HG02885 (cell line): ENCODE measurements around the gene ASAP2.

ENCODE experiments used
- ATAC-seq: cut with Tn5 transposase; IDR thresholded peaks from one replicate; pipeline ENCODE4 v1.9.1; 2021; ENCODE audit warnings: mild to moderate bottlenecking; ENCODE audit not compliant: unreplicated experiment, poor library complexity

ASAP2 gene

GRCh38 chr2:9269695-9270360, 63.2 kb downstream of the ASAP2 start:
- ATAC-seq: no peak

DNA sequence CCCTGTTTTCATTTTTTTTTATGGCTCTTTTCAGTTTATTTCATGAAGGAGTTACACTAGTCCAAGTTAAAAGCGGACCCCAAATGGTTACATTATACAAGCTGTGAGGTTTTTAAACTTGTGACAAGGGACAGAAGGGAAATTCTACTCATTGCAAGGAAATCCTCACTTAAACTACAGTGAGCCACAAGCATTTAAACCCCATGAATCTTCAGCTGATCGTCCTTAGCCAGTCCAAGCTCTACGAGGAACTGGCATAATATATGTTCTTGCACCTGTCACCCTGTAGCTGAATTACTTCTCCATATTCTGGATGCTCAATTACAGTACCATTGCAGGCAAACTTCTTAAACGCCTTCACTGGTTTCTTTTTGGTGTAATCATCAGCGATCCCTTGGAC, 64.5 kb downstream of the ASAP2 start:
- no peak for ATAC-seq

DNA sequence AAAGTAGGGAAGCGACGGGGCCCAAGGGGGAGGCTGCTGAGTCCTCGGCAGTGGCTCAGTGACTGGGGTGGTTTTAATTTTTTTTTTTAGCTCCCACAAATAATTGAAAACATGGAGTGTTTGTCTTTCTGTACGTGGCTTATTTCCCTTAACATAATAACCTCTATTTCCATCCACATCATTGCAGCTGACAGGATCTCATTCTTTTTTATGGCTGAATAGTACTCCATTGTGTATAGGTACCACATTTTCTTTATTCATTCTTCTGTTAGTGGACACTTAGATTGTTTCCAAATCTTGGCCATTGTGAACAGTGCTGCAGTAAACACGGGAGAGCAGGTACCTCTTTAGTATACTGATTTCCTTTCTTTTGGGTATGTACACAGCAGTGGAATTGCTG, 65.1 kb downstream of the ASAP2 start:
- no peak for ATAC-seq

GRCh38 chr2:9273486-9274130, 67.0 kb downstream of the ASAP2 start:
- no peak for ATAC-seq

DNA sequence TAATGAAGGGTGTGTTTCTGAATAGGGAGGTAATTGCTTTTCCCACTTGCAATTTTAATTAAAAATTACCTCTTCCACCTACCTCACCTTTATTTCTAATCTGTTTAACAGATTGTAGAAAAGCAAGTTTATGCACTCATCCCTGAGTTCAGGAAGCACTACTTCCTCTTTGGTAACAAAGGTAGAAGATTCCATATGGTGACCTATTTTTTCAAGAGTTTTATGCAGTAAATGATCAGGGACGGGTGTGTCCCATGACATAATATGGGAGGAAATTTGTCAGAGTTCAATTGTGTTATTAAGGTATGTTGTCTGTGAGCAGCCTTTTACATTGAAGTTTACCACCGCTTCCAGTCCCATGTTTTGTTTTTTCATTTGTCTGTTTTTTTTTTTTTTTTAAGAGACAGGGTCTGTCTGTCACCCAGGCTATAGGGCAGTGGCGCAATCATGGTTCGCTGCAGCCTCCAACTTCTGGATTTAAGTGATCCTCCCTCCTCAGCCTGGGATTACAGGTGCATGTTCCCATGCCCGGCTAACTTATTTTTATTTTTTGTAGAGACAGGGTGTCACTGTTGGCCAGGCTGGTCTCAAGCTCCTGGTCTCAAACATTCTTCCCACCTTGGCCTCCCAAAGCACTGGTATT, 68.2 kb downstream of the ASAP2 start:
- ATAC-seq: no peak

DNA sequence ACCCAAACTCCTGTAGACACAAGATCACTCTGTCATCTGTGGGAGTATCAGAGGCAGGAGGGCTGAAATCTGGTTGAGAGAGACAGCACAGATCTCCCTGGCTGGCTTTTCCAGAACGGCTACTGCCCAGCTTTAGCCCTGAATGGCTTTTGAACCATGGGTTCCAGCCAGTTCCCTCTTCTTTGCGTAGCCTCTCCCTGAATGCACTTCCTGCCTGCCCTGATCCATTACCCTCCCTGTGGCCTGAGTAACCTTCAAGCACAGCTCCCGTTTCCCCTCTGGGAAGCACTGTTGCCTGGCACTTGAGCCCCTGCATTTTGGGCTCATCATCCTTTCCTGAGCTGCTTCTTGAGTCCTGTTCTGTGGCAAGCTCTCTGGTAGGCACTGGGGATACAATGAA, 68.8 kb downstream of the ASAP2 start:
- no peak for ATAC-seq

DNA sequence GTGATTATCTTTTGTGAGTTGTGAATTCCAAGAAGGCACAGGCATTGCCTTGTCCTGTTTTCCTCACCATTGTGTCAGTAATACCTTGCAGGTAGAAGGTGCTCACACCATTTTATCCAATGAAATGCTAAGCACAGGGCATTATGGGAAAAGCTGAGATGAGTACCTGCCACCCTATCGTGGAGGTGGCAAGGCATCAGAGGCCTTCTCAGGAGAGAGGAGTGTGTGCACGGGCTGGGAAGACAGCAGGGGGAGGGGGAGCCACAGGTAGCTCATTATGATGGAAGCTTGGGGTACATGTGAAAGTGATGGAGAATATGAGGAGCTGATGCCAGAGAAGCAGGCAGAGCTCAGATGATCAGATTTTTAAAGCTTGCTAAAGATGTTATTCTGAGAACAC, 69.5 kb downstream of the ASAP2 start:
- no peak for ATAC-seq

GRCh38 chr2:9276901-9277451, 70.4 kb downstream of the ASAP2 start:
- ATAC-seq: no peak

DNA sequence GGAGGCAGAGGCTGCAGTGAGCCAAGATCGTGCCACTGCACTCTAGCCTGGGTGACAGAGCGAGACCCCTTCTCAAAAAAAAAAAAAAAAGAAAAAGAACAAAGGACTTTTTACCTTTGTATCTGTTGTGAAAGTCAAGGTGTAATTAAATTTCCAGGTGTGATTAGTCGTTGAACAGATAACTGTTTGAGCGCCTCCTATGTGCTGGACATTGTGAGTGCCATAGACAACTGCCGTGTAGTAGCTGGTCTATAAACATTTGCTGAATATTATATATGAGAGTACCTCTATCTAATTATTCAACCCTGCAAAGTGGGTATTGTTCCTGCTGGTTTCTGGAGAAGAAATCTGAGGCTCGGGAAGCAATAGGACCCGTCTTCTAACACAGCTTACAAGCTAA, 71.8 kb downstream of the ASAP2 start:
- ATAC-seq: no peak

- no peak for ATAC-seq
Observed at GRCh38 chr2:9279426-9279825, 72.8 kb downstream of the ASAP2 start.

DNA sequence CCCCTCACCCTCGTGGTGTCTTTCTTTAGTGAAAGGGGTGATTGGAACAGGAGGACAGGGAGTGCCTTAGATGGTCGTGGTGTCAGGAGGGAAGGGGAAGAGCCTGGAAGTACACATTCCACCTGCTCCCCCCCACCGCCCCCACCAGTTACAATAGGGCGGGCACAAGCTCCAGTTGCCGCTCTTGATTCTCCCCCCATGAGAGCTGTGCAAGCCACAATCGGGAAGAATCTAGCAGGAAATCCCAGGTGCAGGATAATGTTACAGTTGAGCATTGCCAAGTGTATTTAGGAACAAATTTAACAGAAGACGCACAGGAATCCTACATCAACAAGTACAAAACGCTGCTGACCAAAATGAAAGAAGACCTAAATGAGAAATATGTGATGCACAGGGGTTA, 73.6 kb downstream of the ASAP2 start:
- ATAC-seq: no peak

- ATAC-seq: no peak
Observed at GRCh38 chr2:9281145-9281544, 74.5 kb downstream of the ASAP2 start.

DNA sequence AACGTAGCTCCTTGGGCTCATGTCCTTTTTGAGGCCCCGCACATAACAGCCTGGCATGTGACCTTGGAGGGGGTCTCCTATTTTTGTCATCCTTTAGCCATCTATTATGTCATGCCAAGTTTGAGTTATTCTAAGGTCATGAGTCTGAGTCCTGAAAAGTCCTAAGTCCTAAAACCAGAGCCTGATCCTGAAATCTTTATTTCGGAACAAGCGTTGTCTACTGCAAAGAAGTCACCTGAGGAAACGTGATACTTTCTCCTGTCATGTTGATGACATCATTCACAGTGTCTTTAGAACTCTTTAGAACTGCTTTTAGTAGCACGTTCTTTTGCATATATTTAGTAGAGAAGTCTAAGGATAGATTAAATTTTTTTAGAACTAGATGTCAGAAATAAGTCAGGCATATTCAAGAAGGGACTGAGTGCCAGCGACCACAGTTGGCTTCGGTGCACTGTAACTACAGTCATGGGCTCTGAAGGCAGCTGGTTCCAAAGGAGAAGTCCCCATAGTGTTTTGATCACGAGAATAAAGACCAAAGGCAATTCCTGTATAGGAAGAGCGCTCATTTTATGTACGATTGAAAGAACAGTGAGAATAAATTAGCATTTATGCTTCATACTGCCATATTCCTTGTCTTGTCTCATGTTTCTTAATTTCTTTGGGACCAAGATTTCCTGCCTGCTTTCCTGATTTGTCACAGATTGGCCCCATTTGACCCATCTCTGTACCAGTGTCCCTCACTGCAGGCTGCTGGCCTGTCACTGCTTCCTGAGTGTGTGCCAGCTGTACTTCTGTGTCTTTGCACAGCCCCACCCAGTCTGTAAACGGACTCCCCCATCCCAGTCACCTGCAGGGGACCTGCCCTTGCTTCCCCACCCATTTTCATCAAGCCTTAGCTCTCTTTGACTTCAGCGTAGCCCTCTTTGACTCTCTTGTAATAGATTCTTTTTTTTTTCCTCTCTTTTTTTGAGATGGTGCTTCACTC, 75.8 kb downstream of the ASAP2 start:
- ATAC-seq: no peak

DNA sequence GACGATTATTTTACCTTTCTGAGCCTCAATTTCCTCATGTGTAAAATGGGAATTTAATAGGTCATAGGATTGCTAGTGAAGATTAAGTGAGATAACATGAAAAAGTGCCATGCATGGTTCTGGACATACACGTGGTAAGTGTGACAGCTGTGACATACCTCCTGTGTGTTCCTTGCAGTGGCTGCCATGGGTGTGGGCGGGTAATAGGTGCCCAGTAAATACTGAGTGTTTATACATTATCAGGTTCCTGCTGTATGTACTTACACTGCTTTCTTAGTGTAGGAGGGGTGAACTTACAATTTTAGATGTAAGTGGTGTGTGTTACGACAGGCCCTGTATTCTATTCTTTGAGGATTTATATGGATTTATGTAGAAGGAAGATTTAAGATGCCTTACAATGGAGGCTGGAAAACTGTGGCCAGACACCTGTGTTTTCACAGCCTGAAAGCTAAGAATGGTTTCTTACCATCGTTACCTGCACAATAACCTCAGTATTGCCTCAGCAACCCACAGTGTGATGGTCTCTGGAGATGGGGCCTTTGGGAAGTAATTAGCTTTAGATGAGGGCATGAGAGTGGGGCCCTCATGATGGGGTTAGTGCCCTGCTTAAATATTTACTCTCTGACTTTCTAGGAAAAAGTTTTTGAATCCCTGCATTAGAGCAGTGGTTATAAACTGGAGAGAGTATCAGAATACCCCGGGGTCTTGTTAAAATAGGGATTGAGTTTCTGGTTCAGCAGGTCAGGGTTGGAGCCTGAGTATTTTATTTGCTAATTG, 78.1 kb downstream of the ASAP2 start:
- no peak for ATAC-seq

DNA sequence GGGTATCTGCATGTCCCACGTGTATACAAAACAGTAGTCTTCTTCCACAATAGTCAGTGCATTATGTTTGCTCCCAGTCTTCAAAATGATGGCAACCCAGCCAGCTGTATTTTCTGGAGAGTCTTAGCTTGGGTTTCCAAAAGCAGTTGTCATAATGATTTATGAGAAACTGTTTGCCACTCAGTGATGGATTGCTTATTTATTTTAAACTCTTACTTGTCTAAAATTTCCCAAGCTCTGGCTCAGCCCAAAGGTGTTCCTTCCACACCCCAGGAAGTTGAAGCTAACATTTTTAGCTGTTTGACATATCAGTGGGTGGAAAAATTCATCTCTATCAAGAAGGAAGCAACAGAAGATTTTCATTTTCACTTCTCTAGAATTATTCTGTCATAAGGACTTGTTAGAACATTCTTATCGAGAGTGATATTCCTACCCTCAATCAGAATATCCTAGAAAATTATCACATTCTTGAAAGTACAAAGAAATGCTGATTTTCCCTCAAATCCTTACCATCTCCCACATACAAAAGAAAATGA, 78.8 kb downstream of the ASAP2 start:
- no peak for ATAC-seq

DNA sequence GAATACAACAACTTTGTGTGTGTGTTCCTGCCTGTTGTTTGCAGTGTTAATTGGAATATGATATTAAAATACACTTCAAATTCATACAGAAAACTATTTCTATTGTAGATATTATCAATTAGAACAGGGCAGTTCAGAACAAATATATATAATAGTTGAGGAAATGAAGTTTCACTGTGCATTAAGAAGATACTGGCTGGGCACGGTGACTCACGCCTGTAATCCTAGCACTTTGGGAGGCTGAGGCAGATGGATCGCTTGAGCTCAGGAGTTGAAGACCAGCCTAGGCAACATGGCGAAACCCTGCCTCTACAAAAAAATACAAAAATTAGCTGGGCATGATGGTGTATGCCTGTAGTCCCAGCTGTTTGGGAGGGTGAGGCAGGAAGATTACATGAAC, 79.3 kb downstream of the ASAP2 start:
- ATAC-seq: no peak

DNA sequence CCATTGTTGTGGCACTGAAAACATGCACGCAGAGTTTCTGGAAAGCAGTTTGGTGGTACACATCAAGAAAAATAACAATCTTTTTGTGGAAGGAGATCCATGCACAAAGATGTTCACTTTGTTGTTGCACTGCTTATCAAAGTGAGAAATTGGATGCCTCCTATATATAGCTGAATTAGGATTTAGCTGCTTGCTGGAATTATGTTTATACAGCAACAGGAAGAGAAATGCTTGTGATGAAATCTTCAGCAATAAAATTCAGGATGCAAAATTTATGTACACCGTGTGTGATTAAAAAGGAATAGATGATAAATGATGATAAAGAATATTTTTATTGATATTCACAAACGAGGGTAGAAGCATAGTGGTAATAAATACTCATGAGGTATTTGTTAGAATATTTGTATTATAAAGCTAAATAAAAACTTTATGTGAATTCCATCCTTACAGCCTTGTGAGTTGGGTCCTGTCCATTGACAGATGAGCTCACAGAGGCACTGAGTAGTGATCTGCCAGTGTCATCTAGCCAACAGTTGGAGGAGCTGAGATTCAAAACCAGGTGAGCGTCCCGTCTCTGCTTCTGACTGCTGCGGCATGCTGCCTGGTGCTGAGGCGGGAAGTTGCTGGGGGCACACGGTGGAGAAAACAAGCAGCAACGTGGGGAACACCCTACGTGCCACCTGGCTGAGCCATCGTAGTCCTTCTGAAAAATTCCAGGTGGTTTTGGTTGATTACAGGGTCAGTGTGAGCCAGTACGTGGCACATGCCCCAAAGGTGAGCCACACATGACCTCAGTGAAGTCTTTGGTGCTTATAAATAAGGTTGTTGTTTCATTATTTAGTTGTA, 80.2 kb downstream of the ASAP2 start:
- ATAC-seq: no peak

DNA sequence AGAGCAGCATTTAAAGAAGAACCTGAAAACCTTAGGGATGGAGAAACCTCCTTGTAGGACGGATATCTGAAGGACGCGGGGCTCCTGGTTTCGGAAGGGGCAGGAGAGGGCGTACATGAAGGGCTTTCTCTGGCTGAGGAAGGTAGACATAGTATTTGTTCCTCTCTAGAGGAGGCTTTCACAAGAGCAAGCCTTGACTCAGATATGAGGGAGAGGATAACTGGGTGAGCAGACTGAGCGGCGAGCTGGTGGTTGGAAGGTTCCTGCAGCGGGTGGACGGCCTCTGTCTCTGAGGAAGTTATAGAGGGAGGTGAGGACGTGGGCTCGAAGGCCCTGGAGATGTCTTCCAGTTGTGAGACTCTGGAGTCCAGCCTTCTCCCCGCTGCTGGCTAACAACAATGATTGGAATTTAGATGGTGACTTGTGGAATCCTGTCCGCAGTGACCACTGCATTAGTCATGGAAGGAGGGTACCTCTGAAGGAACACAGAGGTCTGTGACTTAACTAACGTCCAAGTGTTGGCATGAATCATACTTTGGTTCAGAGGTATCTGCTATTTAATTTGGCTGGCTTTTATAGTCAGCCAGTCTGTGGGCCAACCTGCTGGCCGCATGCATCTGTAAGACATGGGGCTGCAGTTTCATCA, 80.9 kb downstream of the ASAP2 start:
- ATAC-seq: no peak
